ENCODE measurements around the gene NBEA.

NBEA gene

GRCh38 chr13:35179920-35180663, 238.0 kb downstream of the NBEA start:
- DNase-seq (ENCODE audit: low read depth): no peak

- DNase-seq (ENCODE audit: low read depth): no peak
Measured at GRCh38 chr13:35190241-35190640, 248.2 kb downstream of the NBEA start.

- no peak for DNase-seq (ENCODE audit: low read depth)
Measured at GRCh38 chr13:35191883-35192282, 249.8 kb downstream of the NBEA start.

GRCh38 chr13:35198613-35199200, 256.6 kb downstream of the NBEA start:
- DNase-seq (ENCODE audit: low read depth): no peak

GRCh38 chr13:35208587-35208986, 266.5 kb downstream of the NBEA start:
- DNase-seq (ENCODE audit: low read depth): no peak

- no peak for DNase-seq (ENCODE audit: low read depth)
Measured at GRCh38 chr13:35210261-35210660, 268.2 kb downstream of the NBEA start.

GRCh38 chr13:35211949-35212348, 269.9 kb downstream of the NBEA start:
- DNase-seq (ENCODE audit: low read depth): no peak

- no peak for DNase-seq (ENCODE audit: low read depth)
Measured at GRCh38 chr13:35213911-35214310, 271.8 kb downstream of the NBEA start.

- no peak for DNase-seq (ENCODE audit: low read depth)
Measured at GRCh38 chr13:35216131-35216530, 274.1 kb downstream of the NBEA start.

GRCh38 chr13:35219021-35219420, 277.0 kb downstream of the NBEA start:
- DNase-seq (ENCODE audit: low read depth): no peak

- no peak for DNase-seq (ENCODE audit: low read depth)
Measured at GRCh38 chr13:35225159-35225558, 283.1 kb downstream of the NBEA start.

GRCh38 chr13:35225582-35225981, 283.5 kb downstream of the NBEA start:
- no peak for DNase-seq (ENCODE audit: low read depth)

- DNase-seq (ENCODE audit: low read depth): no peak
Measured at GRCh38 chr13:35228536-35228935, 286.5 kb downstream of the NBEA start.

- DNase-seq (ENCODE audit: low read depth): no peak
Measured at GRCh38 chr13:35231426-35231825, 289.4 kb downstream of the NBEA start.

GRCh38 chr13:35238274-35238673, 296.2 kb downstream of the NBEA start:
- no peak for DNase-seq (ENCODE audit: low read depth)

- no peak for DNase-seq (ENCODE audit: low read depth)
Measured at GRCh38 chr13:35252536-35253205, 310.6 kb downstream of the NBEA start.

GRCh38 chr13:35255241-35255640, 313.2 kb downstream of the NBEA start:
- DNase-seq (ENCODE audit: low read depth): no peak

GRCh38 chr13:35256459-35257148, 314.5 kb downstream of the NBEA start:
- DNase-seq (ENCODE audit: low read depth): no peak

- DNase-seq (ENCODE audit: low read depth): no peak
Measured at GRCh38 chr13:35260316-35260715, 318.2 kb downstream of the NBEA start.

- DNase-seq (ENCODE audit: low read depth): no peak
Measured at GRCh38 chr13:35266412-35266811, 324.3 kb downstream of the NBEA start.

- no peak for DNase-seq (ENCODE audit: low read depth)
Measured at GRCh38 chr13:35278917-35279316, 336.8 kb downstream of the NBEA start.

GRCh38 chr13:35279500-35279899, 337.4 kb downstream of the NBEA start:
- no peak for DNase-seq (ENCODE audit: low read depth)

- no peak for DNase-seq (ENCODE audit: low read depth)
Measured at GRCh38 chr13:35283856-35284255, 341.8 kb downstream of the NBEA start.
